Keratinocyte (primary cell): ENCODE data around the gene FOXO1. TPM values are rescaled to one million over a fixed set of nuclear protein-coding genes. Genes with fewer than 3 reads are reported as not detected.
"Not testable (repeated sequence)": the region's sequence is repeated elsewhere in the genome, so short reads cannot be mapped to it uniquely, and the experiment has no call there.

Source experiments
- DNase-seq: peaks from one replicate; pipeline ENCODE4 v3.0.0-alpha.2; 2011; ENCODE audit warnings: low read depth, missing footprints, low spot score
- FAIRE-seq: peaks from 2 replicates; lab custom pipeline; 2011; peaks lifted over from hg19 to GRCh38; lab: Jason Lieb, UNC
- H2AFZ ChIP-seq: 2 replicates; pipeline ENCODE4 v1.6.0; 2012; ENCODE audit warnings: low read length, control low read depth, inconsistent platforms; ENCODE audit not compliant: control insufficient read depth
- H3K27ac ChIP-seq: 2 replicates; pipeline ENCODE4 v1.5.1; 2011; ENCODE audit warnings: low read length; ENCODE audit not compliant: control insufficient read depth, insufficient read depth
- H3K27me3 ChIP-seq: 3 replicates; pipeline ENCODE4 v1.6.0; 2011; ENCODE audit warnings: low read length; ENCODE audit not compliant: control insufficient read depth, insufficient read depth; ENCODE audit errors: extremely low read depth
- H3K36me3 ChIP-seq, 2 experiments: 2 replicates in 1 of 2; 3 replicates in 1 of 2; pipeline ENCODE4 v1.5.1; 2011; ENCODE audit warnings: low read length in 2 of 2, mild to moderate bottlenecking in 1 of 2; ENCODE audit not compliant: control insufficient read depth in 2 of 2, insufficient read depth in 2 of 2; ENCODE audit errors: extremely low read depth in 1 of 2
- H3K4me1 ChIP-seq: 3 replicates; pipeline ENCODE4 v1.5.1; 2011; ENCODE audit warnings: low read length; ENCODE audit not compliant: control insufficient read depth, insufficient read depth; ENCODE audit errors: extremely low read depth
- H3K4me2 ChIP-seq: 3 replicates; pipeline ENCODE4 v1.6.0; 2011; ENCODE audit warnings: low read depth, low read length; ENCODE audit not compliant: control insufficient read depth, insufficient read depth; ENCODE audit errors: extremely low read depth
- H3K4me3 ChIP-seq, 3 experiments: fragments of 200-600 bp in 1 of 3; sonication (generic) in 1 of 3; 2 replicates in 2 of 3; 3 replicates in 1 of 3; pipeline ENCODE4 v1.5.1; 2011 to 2016; ENCODE audit warnings: low read length in 3 of 3, mild to moderate bottlenecking in 3 of 3, control low read depth in 2 of 3, inconsistent platforms in 1 of 3, low read depth in 1 of 3, mixed read lengths in 1 of 3, mixed run types in 1 of 3, moderate library complexity in 1 of 3; ENCODE audit not compliant: control insufficient read depth in 2 of 3, insufficient read depth in 2 of 3; ENCODE audit errors: extremely low read depth in 1 of 3
- H3K79me2 ChIP-seq: 2 replicates; pipeline ENCODE4 v1.6.0; 2012; ENCODE audit warnings: low read length; ENCODE audit not compliant: control insufficient read depth, insufficient read depth
- H3K9ac ChIP-seq: 3 replicates; pipeline ENCODE4 v1.6.0; 2011; ENCODE audit warnings: low read length; ENCODE audit not compliant: control insufficient read depth, insufficient read depth; ENCODE audit errors: extremely low read depth
- H3K9me1 ChIP-seq: 3 replicates; pipeline ENCODE4 v1.6.0; 2011; ENCODE audit warnings: low read length; ENCODE audit not compliant: control insufficient read depth, insufficient read depth; ENCODE audit errors: extremely low read depth
- H3K9me3 ChIP-seq: 2 replicates; pipeline ENCODE4 v1.5.1; 2012; ENCODE audit warnings: low read depth, low read length; ENCODE audit not compliant: control insufficient read depth
- H4K20me1 ChIP-seq: 3 replicates; pipeline ENCODE4 v1.6.0; 2011; ENCODE audit warnings: low read length; ENCODE audit not compliant: control insufficient read depth, insufficient read depth; ENCODE audit errors: extremely low read depth
- CTCF ChIP-seq, 3 experiments: IDR thresholded peaks in 1 of 3; conservative IDR thresholded peaks in 1 of 3; optimal IDR thresholded peaks in 1 of 3; 2 replicates in 2 of 3; 3 replicates in 1 of 3; pipeline versions ENCODE3 to v1.5.1; 2011; ENCODE audit warnings: low read length in 3 of 3, mild to moderate bottlenecking in 3 of 3, moderate library complexity in 2 of 3, control low read depth in 1 of 3, inconsistent platforms in 1 of 3; ENCODE audit not compliant: insufficient read depth in 2 of 3; ENCODE audit errors: extremely low read depth in 1 of 3
- EZH2 ChIP-seq: IDR thresholded peaks from one replicate; pipeline ENCODE4 v1.6.1; 2012; ENCODE audit warnings: inconsistent platforms, mild to moderate bottlenecking, low read length, moderate library complexity
- dilution Hi-C: fragments of 300-500 bp; cut with MboI; formaldehyde crosslinking; loops from one replicate; pipeline ENCODE4 v1.7.0; 2020; ENCODE audit warnings: low sequenced_read_pairs; ENCODE audit not compliant: extremely low pct_ligation_motif_present
- polyA minus RNA-seq, 3 experiments: library from RNA; depleted of rRNA, polyadenylated mRNA; stranded (reverse); fragments of >200 nt; gene quantifications; 1 replicate in 1 of 3; 2 replicates in 1 of 3; 3 replicates in 1 of 3; pipeline ENCODE4 v1.2.3, GENCODE V29; 2011
- polyA plus RNA-seq, 5 experiments: library from polyadenylated mRNA; depleted of rRNA in 3 of 5; stranded (reverse) in 3 of 5; stranded (forward) in 1 of 5; unstranded in 1 of 5; fragments of >200 nt; gene quantifications; 1 replicate in 1 of 5; 2 replicates in 3 of 5; 3 replicates in 1 of 5; pipeline versions ENCODE4 v1.2.1 to v1.2.3, GENCODE V29; 2011 to 2012; ENCODE audit warnings: missing spikeins in 2 of 5, low read depth in 1 of 5, low replicate concordance in 1 of 5

The FOXO1 gene
- polyA plus RNA-seq (4.5 to 8.3 TPM (median 5.9 TPM) in 3 replicates), polyA minus RNA-seq (13.1 to 16.8 TPM (median 16.0 TPM) in 3 replicates)
- 6.4 TPM for polyA plus RNA-seq (2011; ENCODE audit: low read depth)
- 3.4 and 6.1 TPM in 2 replicates for polyA plus RNA-seq (2011; cell fraction: cytosol; rRNA removed)
- 11.4 and 12.9 TPM in 2 replicates for polyA plus RNA-seq (2011; cell fraction: nucleus; rRNA removed)
- 4.5 and 15.1 TPM in 2 replicates for polyA plus RNA-seq (2012; ENCODE audit: low replicate concordance)
- polyA minus RNA-seq (2011; cell fraction: cytosol; rRNA and poly(A)+ RNA removed): 10.4 TPM
- 13.5 and 23.2 TPM in 2 replicates for polyA minus RNA-seq (2011; cell fraction: nucleus; rRNA and poly(A)+ RNA removed)

DNA sequence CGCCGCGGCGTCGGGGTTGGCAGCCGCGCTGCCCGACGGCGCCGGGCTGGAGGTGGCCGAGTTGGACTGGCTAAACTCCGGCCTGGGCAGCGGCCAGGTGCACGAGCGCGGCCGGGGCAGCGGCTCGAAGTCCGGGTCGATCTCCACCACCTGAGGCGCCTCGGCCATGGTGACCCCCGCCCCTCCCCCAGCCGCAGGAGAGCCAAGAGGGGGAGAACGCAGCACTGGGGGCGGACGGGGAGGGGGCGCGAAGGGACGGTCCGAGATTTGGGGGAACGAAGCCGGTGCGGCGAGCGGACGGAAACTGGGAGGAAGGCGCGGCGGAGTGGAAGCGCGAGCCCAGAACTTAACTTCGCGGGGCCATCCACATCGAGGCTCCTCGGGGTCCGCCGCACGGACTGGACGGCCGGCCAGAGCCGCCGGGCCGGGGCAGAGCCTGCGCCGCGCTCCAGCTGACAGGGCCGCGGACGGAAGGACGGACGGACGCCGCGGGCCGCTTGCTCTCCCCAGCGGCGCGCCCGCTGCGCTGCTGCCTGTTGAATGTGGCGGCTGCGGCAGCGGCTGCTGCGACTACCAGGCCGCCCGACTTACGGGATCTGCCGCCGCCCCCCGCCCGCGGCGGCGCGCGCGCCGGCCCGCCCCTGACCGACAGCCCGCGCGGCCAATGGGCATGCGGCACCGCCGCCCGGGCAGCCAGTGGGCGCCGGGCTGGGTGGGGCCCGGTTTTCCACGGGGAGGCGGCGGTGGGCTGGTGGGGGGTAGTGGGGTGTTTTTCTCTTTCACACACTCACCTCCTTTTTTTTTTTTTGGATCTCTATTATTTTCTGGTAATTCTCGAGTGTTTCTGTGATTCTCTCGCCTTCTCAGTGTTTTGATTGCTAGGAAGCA is at the start of gene FOXO1:
TSS of gene FOXO1 (minus strand) at position 597 of the 888 bp plus-strand sequence. CDS start at position 168, 429 bp downstream.
- Histone ChIP-seq H3K9me3 (no peaks in the 10 kb centered on the region), H3K9me1 (no peaks in the 10 kb centered on the region), H3K36me3 (no peaks in the 10 kb centered on the region), H3K79me2 (peaks cover 29% of the 10 kb centered on the region), H3K4me3 (peak within 1 kb of the TSS; percentile 77 to 86 (median 84)), H2AFZ (peak within 1 kb of the TSS; percentile 89), H3K4me2 (peak within 1 kb of the TSS; percentile 90), H3K27me3 (no peaks in the 10 kb centered on the region), H3K9ac (peak within 1 kb of the TSS; percentile 89), H4K20me1 (no peaks in the 10 kb centered on the region), H3K27ac (peak within 1 kb of the TSS; percentile 81), H3K4me1 (peaks cover 27% of the 10 kb centered on the region)
- TF ChIP-seq CTCF (optimal IDR thresholded peaks at IDR 0.05 in 1 of 3, IDR thresholded peaks at IDR 0.05 in 1 of 3, conservative IDR thresholded peaks at IDR 0.05 in 1 of 3; ENCODE audit: extremely low read depth in 1 of 3, insufficient read depth in 2 of 3, low read length in 3 of 3) (peak in 1 of 3 experiments; percentile 34), EZH2 (no peak)
- FAIRE-seq: no peak
- no peak for DNase-seq
- dilution Hi-C loops: no loop called here

DNA sequence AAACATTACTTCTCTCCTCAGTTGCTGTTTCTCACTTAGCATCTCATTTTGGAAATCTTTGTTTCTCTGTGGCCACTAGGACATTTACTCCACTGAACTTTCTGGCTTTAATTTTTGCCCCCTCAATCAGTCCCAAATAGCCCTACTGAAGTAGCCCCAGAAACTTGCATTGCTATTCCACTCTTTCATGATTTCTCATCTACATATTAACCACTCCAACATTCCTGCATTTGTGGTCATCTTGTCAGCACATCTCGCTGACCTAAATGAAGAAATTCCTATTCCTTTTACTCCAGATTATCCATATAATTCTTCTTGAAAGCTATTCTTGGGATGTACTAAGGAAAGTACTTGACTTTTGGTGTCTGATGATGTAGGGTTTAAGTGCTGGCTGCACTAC is 48.0 kb upstream of the FOXO1 start:
- H3K9me3 ChIP-seq, H3K9ac ChIP-seq, H2AFZ ChIP-seq, H3K27ac ChIP-seq, H4K20me1 ChIP-seq, H3K9me1 ChIP-seq, H3K4me2 ChIP-seq, H3K27me3 ChIP-seq, H3K36me3 ChIP-seq, H3K79me2 ChIP-seq, H3K4me1 ChIP-seq, DNase-seq, dilution Hi-C loops, FAIRE-seq, H3K4me3 ChIP-seq: not testable (repeated sequence)
